ENCODE results near the gene DDX43. TPM values are rescaled to one million over a fixed set of nuclear protein-coding genes. Genes with fewer than 3 reads are reported as not detected.
"Not testable (repeated sequence)": the region's sequence is repeated elsewhere in the genome, so short reads cannot be mapped to it uniquely, and the experiment has no call there.

DDX43 gene
- total RNA-seq, 1 donor from 2014 or later, result not detected

GRCh38 chr6:73391675-73392074 lies 3.0 kb upstream of the DDX43 start:
- Mint-ChIP-seq H3K27me3 (ENCODE audit: insufficient read depth, low read depth) (peaks cover 2% of the 10 kb centered on the region), H3K9me3 (no peaks in the 10 kb centered on the region), H3K36me3 (no peaks in the 10 kb centered on the region), H3K4me1 (peaks cover 3% of the 10 kb centered on the region), H3K4me3 (no peak overlapping the region), H3K27ac (no peak overlapping the region)
- Histone ChIP-seq H3K79me2 (ENCODE audit: low read depth) (no peaks in the 10 kb centered on the region), H3K27me3 (peaks cover 4% of the 10 kb centered on the region), H3F3A (ENCODE audit: low read depth) (no peaks in the 10 kb centered on the region), H4K20me1 (ENCODE audit: low read depth) (no peaks in the 10 kb centered on the region), H3K4me2 (no peak overlapping the region), H2AFZ (replicated peaks) (no peak overlapping the region), H3K36me3 (no peaks in the 10 kb centered on the region), H3K4me3 (no peak overlapping the region), H3K9ac (no peak overlapping the region), H3K9me3 (ENCODE audit: low read depth) (no peaks in the 10 kb centered on the region), H3K4me1 (peaks cover 3% of the 10 kb centered on the region), H3K27ac (no peak overlapping the region)
- no peak for DNase-seq (ENCODE audit: low spot score)
- TF ChIP-seq EZH2phosphoT487 (IDR thresholded peaks at IDR 0.05), result no peak
- TF ChIP-seq CTCF (IDR thresholded peaks at IDR 0.05), result no peak
- TF ChIP-seq EZH2 (IDR thresholded peaks at IDR 0.05), result no peak

GRCh38 chr6:73392188-73392587 lies 2.4 kb upstream of the DDX43 start:
- not testable (repeated sequence) for H3K36me3 Mint-ChIP-seq; H3K9ac ChIP-seq; H3K4me2 ChIP-seq; H3K27me3 ChIP-seq; H3K4me1 ChIP-seq; H3K4me3 ChIP-seq; H3K36me3 ChIP-seq; H3K9me3 Mint-ChIP-seq; H3K27me3 Mint-ChIP-seq (ENCODE audit: insufficient read depth, low read depth); H3K4me1 Mint-ChIP-seq; H2AFZ ChIP-seq (replicated peaks); DNase-seq (ENCODE audit: low spot score); H3K27ac Mint-ChIP-seq; H3F3A ChIP-seq (ENCODE audit: low read depth); H3K79me2 ChIP-seq (ENCODE audit: low read depth); H3K9me3 ChIP-seq (ENCODE audit: low read depth); H3K27ac ChIP-seq; H4K20me1 ChIP-seq (ENCODE audit: low read depth); H3K4me3 Mint-ChIP-seq

- no peaks in the 10 kb centered on the region for H3K79me2 ChIP-seq (ENCODE audit: low read depth)
- Mint-ChIP-seq H3K27me3 (ENCODE audit: insufficient read depth, low read depth) (no peaks in the 10 kb centered on the region), H3K4me1 (peaks cover under 1% of the 10 kb centered on the region), H3K36me3 (no peaks in the 10 kb centered on the region), H3K27ac (no peak overlapping the region), H3K9me3 (no peaks in the 10 kb centered on the region), H3K4me3 (no peak overlapping the region)
- no peaks in the 10 kb centered on the region for H3K36me3 ChIP-seq
- H3K4me1 ChIP-seq, result peaks cover 3% of the 10 kb centered on the region
- no peak overlapping the region for H2AFZ ChIP-seq (replicated peaks)
- H4K20me1 ChIP-seq (ENCODE audit: low read depth), result no peaks in the 10 kb centered on the region
- no peak overlapping the region for H3K9ac ChIP-seq
- H3K9me3 ChIP-seq (ENCODE audit: low read depth), result no peaks in the 10 kb centered on the region
- H3F3A ChIP-seq (ENCODE audit: low read depth), result no peaks in the 10 kb centered on the region
- no peak overlapping the region for H3K4me2 ChIP-seq
- peaks cover 4% of the 10 kb centered on the region for H3K27me3 ChIP-seq
- H3K27ac ChIP-seq, result no peak overlapping the region
- TF ChIP-seq CTCF (IDR thresholded peaks at IDR 0.05), result no peak
- no peak for TF ChIP-seq EZH2 (IDR thresholded peaks at IDR 0.05)
- no peak for TF ChIP-seq EZH2phosphoT487 (IDR thresholded peaks at IDR 0.05)
- no peak for DNase-seq (ENCODE audit: low spot score)
- H3K4me3 ChIP-seq, result no peak overlapping the region
Measured at GRCh38 chr6:73393278-73393677, 1.4 kb upstream of the DDX43 start.

GRCh38 chr6:73395875-73396274 lies 1.2 kb downstream of the DDX43 start:
- Histone ChIP-seq H4K20me1 (ENCODE audit: low read depth) (no peaks in the 10 kb centered on the region), H3K4me3 (no peak overlapping the region), H3K27ac (no peak overlapping the region), H3K27me3 (no peaks in the 10 kb centered on the region), H3K9me3 (ENCODE audit: low read depth) (no peaks in the 10 kb centered on the region), H3K36me3 (no peaks in the 10 kb centered on the region), H2AFZ (replicated peaks) (no peak overlapping the region), H3K4me1 (no peaks in the 10 kb centered on the region), H3K79me2 (ENCODE audit: low read depth) (no peaks in the 10 kb centered on the region), H3K9ac (no peak overlapping the region), H3K4me2 (no peak overlapping the region), H3F3A (ENCODE audit: low read depth) (no peaks in the 10 kb centered on the region)
- Mint-ChIP-seq H3K4me1 (no peaks in the 10 kb centered on the region), H3K36me3 (no peaks in the 10 kb centered on the region), H3K4me3 (no peak overlapping the region), H3K27me3 (ENCODE audit: insufficient read depth, low read depth) (no peaks in the 10 kb centered on the region), H3K9me3 (no peaks in the 10 kb centered on the region), H3K27ac (no peak overlapping the region)
- no peak for DNase-seq (ENCODE audit: low spot score)
- TF ChIP-seq CTCF (IDR thresholded peaks at IDR 0.05) (no peak), EZH2phosphoT487 (IDR thresholded peaks at IDR 0.05) (no peak), EZH2 (IDR thresholded peaks at IDR 0.05) (no peak)
